Activated naive CD8-positive, alpha-beta T cell treated with anti-CD3 and anti-CD28 coated beads, Interleukin-2, amount 10 ng/mL, durations not matched to agents 7 days and 5 days (primary cell): Measurements from ENCODE around the gene GALNT5. TPM values are rescaled to one million over a fixed set of nuclear protein-coding genes. Genes with fewer than 3 reads are reported as not detected.

Experiments used
- ATAC-seq: fragments of 150-1000 bp; cut with Tn5 transposase; one replicate; pipeline ENCODE4 v1.10.0; 2021; ENCODE audit warnings: low read depth, moderate library complexity
- POLR2A ChIA-PET: fragments of 350-600 bp; sonication (Branson Sonifier 250); formaldehyde crosslinking; loops from one replicate; lab custom pipeline; 2021; ENCODE audit warnings: antibody characterized with exemption; lab: Charles Lee
- DNase-seq: peaks from one replicate; pipeline ENCODE4 v3.0.0; 2021
- H3K27ac Mint-ChIP-seq: one replicate; pipeline ENCODE4 v1.8.0; 2022; ENCODE audit warnings: mild to moderate bottlenecking, mixed read lengths
- H3K27me3 Mint-ChIP-seq: one replicate; pipeline ENCODE4 v1.8.0; 2022; ENCODE audit warnings: mild to moderate bottlenecking, moderate library complexity, mixed read lengths
- H3K36me3 Mint-ChIP-seq: one replicate; pipeline ENCODE4 v1.8.0; 2021; ENCODE audit warnings: mild to moderate bottlenecking, mixed read lengths
- H3K4me1 Mint-ChIP-seq: one replicate; pipeline ENCODE4 v1.8.0; 2021; ENCODE audit warnings: mixed read lengths
- H3K4me3 Mint-ChIP-seq: one replicate; pipeline ENCODE4 v1.8.0; 2022; ENCODE audit warnings: mild to moderate bottlenecking, moderate library complexity, mixed read lengths
- H3K9me3 Mint-ChIP-seq: one replicate; pipeline ENCODE4 v1.8.0; 2021; ENCODE audit warnings: mixed read lengths
- total RNA-seq, 2 experiments: library from RNA; stranded (reverse); gene quantifications; one replicate each; pipeline ENCODE4 v1.2.3, GENCODE V29; 2021

Gene GALNT5
- total RNA-seq, 2 experiments from 2014 or later: not detected

DNA sequence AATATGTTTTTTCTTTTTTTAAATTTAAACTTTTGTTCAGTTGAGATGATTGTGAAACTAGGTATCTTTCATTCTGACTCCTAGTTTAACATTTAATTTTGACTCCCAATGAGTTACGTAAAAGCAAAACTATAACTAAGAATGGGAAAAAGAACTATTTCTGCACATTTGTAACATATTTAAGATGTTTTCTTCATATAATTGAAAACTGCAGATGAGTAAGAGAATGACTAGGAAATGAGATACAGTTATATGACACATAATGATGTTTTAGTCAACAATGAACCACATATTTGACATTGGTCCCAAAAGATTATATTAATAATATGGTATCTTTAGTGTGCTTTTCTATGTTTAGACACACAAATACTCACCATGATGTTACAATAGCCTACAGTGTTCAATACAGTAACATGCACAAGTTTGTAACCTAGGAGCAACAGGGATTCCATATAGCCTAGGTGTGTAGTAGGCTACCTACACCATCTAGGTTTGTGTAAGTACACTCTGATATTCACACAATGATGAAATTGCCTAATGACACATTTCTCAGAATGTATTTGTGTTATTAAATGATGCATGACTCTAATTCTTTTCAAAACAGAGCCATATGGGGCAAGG lies 55.5 kb downstream of the GALNT5 start:
- POLR2A ChIA-PET: no interaction called here
- Mint-ChIP-seq H3K4me3 (no peak overlapping the region), H3K27me3 (peaks cover 2% of the 10 kb centered on the region), H3K27ac (no peak overlapping the region), H3K36me3 (no peaks in the 10 kb centered on the region), H3K9me3 (peaks cover 2% of the 10 kb centered on the region), H3K4me1 (no peaks in the 10 kb centered on the region)
- ATAC-seq (no peak), DNase-seq (no peak)

DNA sequence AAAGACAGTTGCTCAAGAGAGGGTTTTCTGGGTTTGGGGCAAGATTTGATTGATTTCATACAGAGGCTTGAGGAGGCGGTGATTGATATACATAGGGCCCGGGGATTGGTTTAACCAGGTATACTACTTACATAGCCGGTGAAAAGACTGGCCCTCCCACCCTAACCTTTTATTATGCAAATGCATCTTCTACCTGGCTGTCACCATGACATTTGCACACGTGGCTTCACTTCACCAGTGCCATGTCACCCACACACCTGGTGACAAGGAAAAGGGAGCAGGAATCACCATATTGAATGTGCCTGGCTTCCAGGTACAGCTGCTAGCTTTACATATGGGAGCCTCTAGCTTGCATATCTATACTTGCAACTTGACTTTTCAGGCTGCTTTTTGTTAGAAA lies 58.4 kb downstream of the GALNT5 start:
- H3K27ac Mint-ChIP-seq: no peak overlapping the region
- peaks cover 2% of the 10 kb centered on the region for H3K9me3 Mint-ChIP-seq
- DNase-seq (no peak), ATAC-seq (no peak)
- H3K4me3 Mint-ChIP-seq: no peak overlapping the region
- no peaks in the 10 kb centered on the region for H3K4me1 Mint-ChIP-seq
- peaks cover 2% of the 10 kb centered on the region for H3K27me3 Mint-ChIP-seq
- POLR2A ChIA-PET: no interaction called here
- H3K36me3 Mint-ChIP-seq: peaks cover 12% of the 10 kb centered on the region

DNA sequence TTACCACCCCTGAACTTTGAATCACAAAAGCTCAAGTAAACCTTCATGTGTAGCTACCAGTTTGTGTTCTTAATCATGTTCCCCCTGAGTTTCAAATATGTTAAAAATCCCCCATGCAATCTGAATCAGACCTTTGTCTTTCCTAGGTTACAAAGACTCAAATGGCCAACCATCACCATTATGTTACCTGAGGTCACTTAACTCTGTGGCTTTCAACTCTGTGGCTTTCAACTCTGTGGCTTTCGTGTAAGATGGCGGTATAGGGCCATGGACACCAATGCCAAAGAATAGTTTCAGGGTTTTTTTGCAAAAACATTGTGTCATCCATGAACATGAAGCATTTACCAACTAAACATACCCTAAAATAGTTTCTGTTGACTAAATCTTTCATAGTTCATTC lies 61.4 kb downstream of the GALNT5 start:
- Mint-ChIP-seq H3K27ac (no peak overlapping the region), H3K4me3 (no peak overlapping the region), H3K27me3 (peaks cover 2% of the 10 kb centered on the region), H3K36me3 (peaks cover 25% of the 10 kb centered on the region), H3K9me3 (peaks cover 2% of the 10 kb centered on the region), H3K4me1 (peaks cover 7% of the 10 kb centered on the region)
- no peak for DNase-seq
- ATAC-seq: no peak
- POLR2A ChIA-PET: no interaction called here

DNA sequence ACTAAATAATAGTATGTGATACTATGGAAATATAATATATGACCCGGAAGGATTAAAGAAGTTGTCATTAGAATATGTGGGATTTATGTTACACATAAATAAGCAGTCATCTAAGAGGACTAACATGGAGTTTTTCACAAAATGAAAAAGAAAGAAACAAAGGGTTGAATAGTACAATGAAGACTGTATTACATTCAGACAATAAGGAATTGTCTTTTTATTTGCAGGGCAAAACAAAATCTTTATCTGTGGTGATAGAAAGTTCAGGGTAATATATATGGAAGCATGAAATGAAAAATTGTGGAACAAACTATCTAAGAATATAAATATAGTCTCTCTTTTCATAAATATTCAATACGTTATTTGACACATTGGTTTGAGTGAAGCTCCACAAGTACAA lies 62.3 kb downstream of the GALNT5 start:
- Mint-ChIP-seq H3K9me3 (no peaks in the 10 kb centered on the region), H3K27ac (no peak overlapping the region), H3K36me3 (peaks cover 25% of the 10 kb centered on the region), H3K4me3 (no peak overlapping the region), H3K27me3 (peaks cover 2% of the 10 kb centered on the region), H3K4me1 (peaks cover 7% of the 10 kb centered on the region)
- ATAC-seq: no peak
- POLR2A ChIA-PET: no interaction called here
- no peak for DNase-seq

DNA sequence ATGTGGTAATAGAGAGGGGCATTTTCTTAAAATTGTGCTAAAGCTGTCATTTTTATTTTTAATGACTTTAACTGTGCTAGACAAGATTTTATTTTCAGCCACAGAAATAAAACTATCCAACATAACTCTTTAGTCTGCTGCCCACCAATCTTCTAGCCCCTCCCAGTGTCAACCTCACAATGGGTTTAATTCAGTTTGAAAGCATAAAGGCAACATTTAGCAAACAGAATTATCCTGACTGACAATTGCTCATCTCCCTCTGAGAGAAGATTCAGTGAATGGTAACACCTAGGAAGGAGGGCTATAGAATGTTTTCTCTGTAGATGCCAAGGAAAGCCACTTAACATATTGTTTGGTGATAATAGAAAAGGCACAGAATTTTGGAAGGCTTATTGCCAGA lies 62.9 kb downstream of the GALNT5 start:
- DNase-seq (no peak), ATAC-seq (no peak)
- peaks cover 2% of the 10 kb centered on the region for H3K27me3 Mint-ChIP-seq
- POLR2A ChIA-PET: no interaction called here
- H3K9me3 Mint-ChIP-seq: no peaks in the 10 kb centered on the region
- no peak overlapping the region for H3K4me3 Mint-ChIP-seq
- H3K27ac Mint-ChIP-seq: no peak overlapping the region
- peaks cover 8% of the 10 kb centered on the region for H3K4me1 Mint-ChIP-seq
- peaks cover 27% of the 10 kb centered on the region for H3K36me3 Mint-ChIP-seq

DNA sequence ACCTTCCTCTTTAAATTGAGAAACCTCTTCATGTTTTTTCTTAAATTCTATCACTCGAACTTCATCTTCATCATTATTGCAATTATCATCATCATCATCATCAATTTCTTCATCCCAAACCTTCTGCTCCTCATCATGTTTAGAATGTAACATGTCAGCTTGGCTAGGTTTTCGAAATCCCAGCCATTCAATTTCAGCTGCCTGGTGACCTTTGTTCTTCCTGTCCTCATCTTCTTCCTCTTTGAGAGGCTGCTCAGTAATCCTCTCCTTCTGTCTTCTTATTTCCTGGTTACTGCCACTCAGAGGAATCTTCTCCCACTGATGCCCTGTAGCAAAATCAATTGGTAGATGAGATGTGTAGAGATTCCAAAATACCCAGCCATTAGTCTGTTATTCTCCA lies 64.0 kb downstream of the GALNT5 start:
- no peak overlapping the region for H3K4me3 Mint-ChIP-seq
- ATAC-seq (no peak), DNase-seq (no peak)
- H3K36me3 Mint-ChIP-seq: peaks cover 27% of the 10 kb centered on the region
- POLR2A ChIA-PET: no interaction called here
- H3K27ac Mint-ChIP-seq: no peak overlapping the region
- peaks cover 9% of the 10 kb centered on the region for H3K4me1 Mint-ChIP-seq
- H3K9me3 Mint-ChIP-seq: no peaks in the 10 kb centered on the region
- H3K27me3 Mint-ChIP-seq: no peaks in the 10 kb centered on the region

DNA sequence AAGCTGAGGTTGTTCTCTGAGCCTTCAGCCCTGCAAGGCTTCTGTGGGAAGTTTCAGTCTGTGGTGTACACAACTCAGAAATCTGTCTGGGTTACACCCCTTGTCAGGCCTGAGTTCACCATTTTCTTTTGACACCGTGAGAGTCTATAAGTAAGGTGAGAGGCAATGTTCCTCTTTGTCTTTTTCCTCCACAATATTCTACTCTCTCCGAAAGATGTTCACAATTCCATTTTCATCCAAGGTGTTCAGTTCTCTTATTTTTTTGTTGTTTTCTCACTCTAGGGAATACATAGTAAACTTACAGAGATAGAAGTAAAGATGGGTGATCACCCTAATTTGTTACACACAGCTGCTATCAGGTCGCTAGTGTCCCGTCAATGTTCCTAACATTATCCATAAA lies 64.9 kb downstream of the GALNT5 start:
- ATAC-seq: no peak
- Mint-ChIP-seq H3K27me3 (no peaks in the 10 kb centered on the region), H3K4me3 (no peak overlapping the region), H3K4me1 (peaks cover 12% of the 10 kb centered on the region), H3K27ac (no peak overlapping the region), H3K9me3 (no peaks in the 10 kb centered on the region), H3K36me3 (peaks cover 27% of the 10 kb centered on the region)
- no peak for DNase-seq
- POLR2A ChIA-PET: no interaction called here

DNA sequence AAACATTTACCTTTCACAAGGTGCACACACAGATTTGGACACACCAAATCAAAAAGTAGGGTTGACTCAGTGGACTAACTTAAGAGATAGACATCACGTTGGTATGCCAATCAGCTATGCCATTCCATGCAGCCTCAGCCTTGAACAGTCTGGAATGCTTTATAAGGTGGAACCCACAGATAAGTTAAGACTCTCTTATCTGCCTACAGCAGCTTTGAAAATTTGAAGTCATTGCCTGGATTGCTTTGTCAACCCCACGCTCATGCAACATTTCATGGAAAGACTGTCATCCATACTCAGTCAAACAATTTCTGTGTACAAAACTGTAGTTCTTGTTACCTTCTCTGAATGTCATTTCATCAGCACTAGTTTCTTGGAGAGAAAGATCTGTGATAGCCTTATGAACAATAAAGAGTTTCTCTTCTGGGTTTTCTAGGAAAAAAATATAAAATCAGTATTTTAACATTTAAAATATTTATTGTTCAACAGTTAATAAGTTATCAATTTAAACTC lies 66.9 kb downstream of the GALNT5 start:
- DNase-seq (no peak), ATAC-seq (no peak)
- no peak overlapping the region for H3K27ac Mint-ChIP-seq
- H3K27me3 Mint-ChIP-seq: no peaks in the 10 kb centered on the region
- peaks cover 23% of the 10 kb centered on the region for H3K4me1 Mint-ChIP-seq
- H3K4me3 Mint-ChIP-seq: no peak overlapping the region
- POLR2A ChIA-PET: no interaction called here
- H3K9me3 Mint-ChIP-seq: no peaks in the 10 kb centered on the region
- H3K36me3 Mint-ChIP-seq: peaks cover 20% of the 10 kb centered on the region

DNA sequence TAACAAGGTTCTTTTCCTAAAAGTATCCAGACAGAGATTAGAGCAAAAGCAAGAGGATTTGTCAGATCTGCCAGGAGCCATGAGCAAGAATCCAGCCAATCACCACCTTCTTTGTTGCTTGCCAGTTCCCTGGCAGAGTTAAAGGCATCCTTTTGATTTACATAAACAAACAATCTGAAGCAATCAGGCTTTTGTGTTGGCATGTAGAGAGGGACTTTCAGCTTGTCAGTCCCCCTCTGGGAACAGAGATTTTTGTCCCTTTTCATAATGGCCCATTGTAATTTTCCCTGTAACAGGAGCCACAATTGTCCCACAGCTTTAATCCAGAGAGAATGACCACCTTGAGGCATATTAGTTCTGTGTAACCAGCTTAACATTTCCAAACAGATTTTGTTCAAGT lies 68.3 kb downstream of the GALNT5 start, which contains the start of gene ERMN:
Gene ERMN (minus strand): TSS at position 39 of the 400 bp plus-strand sequence. CDS start 182 bp downstream, outside the sequence.
- Mint-ChIP-seq H3K27me3 (no peaks in the 10 kb centered on the region), H3K36me3 (peaks cover 15% of the 10 kb centered on the region), H3K27ac (no peak within 1 kb of the TSS), H3K9me3 (no peaks in the 10 kb centered on the region), H3K4me1 (peaks cover 26% of the 10 kb centered on the region), H3K4me3 (no peak within 1 kb of the TSS)
- ATAC-seq (no peak), DNase-seq (no peak)
- POLR2A ChIA-PET: no interaction called here

DNA sequence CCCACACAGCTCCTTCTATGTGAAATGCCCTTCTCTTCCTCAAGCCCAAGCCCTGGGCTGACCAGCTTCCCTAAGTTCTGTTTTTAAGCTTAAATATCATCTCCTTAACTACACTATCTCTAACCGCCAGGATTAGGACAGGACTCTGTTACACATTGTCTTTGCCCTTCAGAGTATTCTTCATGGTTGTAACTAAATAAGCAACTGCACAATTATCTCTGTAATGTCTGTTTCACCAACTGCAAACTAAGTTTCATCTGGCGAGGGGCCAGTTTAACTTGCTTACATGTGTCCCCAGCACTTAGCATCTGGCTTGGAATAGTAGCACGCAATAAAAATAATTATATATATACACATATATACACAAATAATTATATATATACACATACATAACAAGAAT lies 69.2 kb downstream of the GALNT5 start:
- POLR2A ChIA-PET: interaction anchor here (2.0 kb wide), 1 partner anchor 114 kb away, joined by 16 read pairs; no protein-coding TSS in a partner anchor
- Mint-ChIP-seq H3K27ac (no peak overlapping the region), H3K9me3 (no peaks in the 10 kb centered on the region), H3K36me3 (peaks cover 8% of the 10 kb centered on the region), H3K27me3 (no peaks in the 10 kb centered on the region), H3K4me3 (no peak overlapping the region), H3K4me1 (peaks cover 30% of the 10 kb centered on the region)
- ATAC-seq (no peak), DNase-seq (no peak)

DNA sequence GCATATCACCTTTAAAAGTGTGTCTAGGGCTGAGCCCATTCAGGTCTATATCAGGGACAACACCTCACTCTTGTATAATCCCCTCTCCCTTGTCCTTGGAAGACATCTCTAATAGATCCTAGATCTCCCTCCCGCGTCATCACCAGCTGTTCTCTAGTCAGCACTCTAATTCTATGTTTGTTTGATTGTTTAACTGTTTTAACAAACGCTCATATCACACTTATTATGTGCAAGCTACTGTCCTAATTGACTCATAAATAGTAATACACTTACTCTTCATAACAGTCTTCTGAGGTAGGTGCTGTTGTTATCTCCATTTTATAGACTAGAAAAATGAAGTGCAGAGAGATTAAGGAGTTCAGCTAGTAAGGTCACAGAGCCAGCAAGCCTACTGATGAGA lies 69.7 kb downstream of the GALNT5 start:
- H3K4me1 Mint-ChIP-seq: peaks cover 29% of the 10 kb centered on the region
- no peak for ATAC-seq
- POLR2A ChIA-PET: interaction anchor here (0.9 to 2.0 kb wide), 13 partner anchors 22 to 138 kb away, joined by 3 to 16 read pairs (median 4); partner anchors contain the start of gene CYTIP
- H3K27me3 Mint-ChIP-seq: no peaks in the 10 kb centered on the region
- no peak for DNase-seq
- H3K9me3 Mint-ChIP-seq: no peaks in the 10 kb centered on the region
- H3K4me3 Mint-ChIP-seq: peak overlapping the region; percentile 66
- peaks cover 7% of the 10 kb centered on the region for H3K36me3 Mint-ChIP-seq
- peak overlapping the region; percentile 10 for H3K27ac Mint-ChIP-seq

DNA sequence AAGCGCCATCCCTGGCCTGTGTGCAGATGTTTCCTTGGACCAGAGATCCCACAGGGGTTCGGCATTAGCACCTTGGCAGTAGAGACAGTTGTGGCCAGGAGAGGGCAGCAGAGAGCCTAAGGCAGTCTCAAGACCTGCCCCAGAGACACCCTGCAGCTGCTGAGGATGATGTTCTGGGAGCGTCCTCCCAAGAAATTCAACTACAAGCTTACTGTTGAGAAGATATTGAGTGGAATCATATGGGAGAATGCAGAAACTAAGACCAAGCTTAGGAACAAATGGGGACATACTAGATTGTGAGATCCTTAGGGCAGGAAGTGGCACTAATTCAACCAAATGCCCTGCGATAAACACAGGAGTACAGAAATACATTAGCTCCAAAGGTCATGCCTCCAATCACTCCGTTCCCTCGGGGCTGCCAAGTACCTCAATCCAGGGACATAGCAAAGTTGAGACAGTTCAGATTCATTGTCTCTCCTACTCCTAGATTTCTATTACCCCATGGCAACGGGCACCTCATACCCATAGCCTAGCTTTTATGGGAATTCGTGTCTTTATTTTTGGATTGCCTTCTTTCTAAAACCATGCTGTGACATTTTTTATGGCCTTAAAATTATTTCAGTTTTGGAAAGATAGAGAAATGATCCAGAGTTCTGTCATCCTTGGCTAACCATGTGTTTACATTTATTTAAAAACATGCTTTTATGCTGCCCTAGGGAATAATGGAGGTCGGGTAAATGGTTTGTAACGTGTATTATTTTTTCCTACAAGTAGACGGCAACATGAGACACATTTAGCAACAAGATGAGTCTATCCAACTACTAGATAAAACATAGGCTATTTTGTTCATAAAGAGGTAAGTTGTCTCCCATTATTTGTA lies 70.4 kb downstream of the GALNT5 start:
- no peaks in the 10 kb centered on the region for H3K27me3 Mint-ChIP-seq
- peaks cover 34% of the 10 kb centered on the region for H3K4me1 Mint-ChIP-seq
- POLR2A ChIA-PET: interaction anchor here (0.7 to 2.0 kb wide), 14 partner anchors 23 to 137 kb away, joined by 3 to 16 read pairs (median 4); partner anchors contain the start of gene CYTIP
- H3K27ac Mint-ChIP-seq: peak overlapping the region; percentile 10
- ATAC-seq (peak; percentile 89), DNase-seq (peak; percentile 85)
- no peaks in the 10 kb centered on the region for H3K9me3 Mint-ChIP-seq
- H3K4me3 Mint-ChIP-seq: peak overlapping the region; percentile 66
- H3K36me3 Mint-ChIP-seq: peaks cover 5% of the 10 kb centered on the region

DNA sequence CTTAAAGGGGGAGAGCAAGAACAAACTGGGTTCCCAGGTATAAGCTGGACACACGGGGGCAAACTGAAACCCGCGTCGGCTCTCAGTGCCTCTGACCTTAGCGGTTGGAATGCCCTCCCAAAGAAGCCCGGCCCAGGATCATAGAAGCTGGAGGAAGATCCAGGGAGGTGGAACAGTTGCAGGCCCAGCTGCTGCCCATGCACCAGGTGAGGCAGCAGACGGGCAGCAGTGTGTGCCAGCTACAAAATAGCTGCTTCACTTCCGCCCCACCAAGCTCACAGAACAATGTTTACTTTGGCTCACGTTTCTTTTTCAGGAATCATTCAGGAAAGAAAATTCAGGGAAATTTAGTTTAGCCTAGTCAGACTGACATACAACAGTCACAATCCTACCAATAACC lies 72.0 kb downstream of the GALNT5 start:
- Mint-ChIP-seq H3K36me3 (peaks cover 1% of the 10 kb centered on the region), H3K4me1 (peaks cover 44% of the 10 kb centered on the region), H3K4me3 (no peak overlapping the region), H3K27ac (no peak overlapping the region), H3K27me3 (no peaks in the 10 kb centered on the region), H3K9me3 (no peaks in the 10 kb centered on the region)
- DNase-seq (no peak), ATAC-seq (no peak)
- POLR2A ChIA-PET: interaction anchor here (0.6 to 1.8 kb wide), 5 partner anchors 75 to 150 kb away, joined by 3 to 5 read pairs (median 4); no protein-coding TSS in a partner anchor
